HG03354 (cell line): ENCODE measurements around the gene ACOT6.
A peak's percentile ranks its signal among the peaks of the same experiment; 100 is the strongest.
"Not testable (repeated sequence)": the region's sequence is repeated elsewhere in the genome, so short reads cannot be mapped to it uniquely, and the experiment has no call there.

Experiments used
- ATAC-seq: cut with Tn5 transposase; IDR thresholded peaks from one replicate; pipeline ENCODE4 v1.9.1; 2021; ENCODE audit warnings: mild to moderate bottlenecking; ENCODE audit not compliant: unreplicated experiment, poor library complexity, severe bottlenecking

Gene ACOT6

DNA sequence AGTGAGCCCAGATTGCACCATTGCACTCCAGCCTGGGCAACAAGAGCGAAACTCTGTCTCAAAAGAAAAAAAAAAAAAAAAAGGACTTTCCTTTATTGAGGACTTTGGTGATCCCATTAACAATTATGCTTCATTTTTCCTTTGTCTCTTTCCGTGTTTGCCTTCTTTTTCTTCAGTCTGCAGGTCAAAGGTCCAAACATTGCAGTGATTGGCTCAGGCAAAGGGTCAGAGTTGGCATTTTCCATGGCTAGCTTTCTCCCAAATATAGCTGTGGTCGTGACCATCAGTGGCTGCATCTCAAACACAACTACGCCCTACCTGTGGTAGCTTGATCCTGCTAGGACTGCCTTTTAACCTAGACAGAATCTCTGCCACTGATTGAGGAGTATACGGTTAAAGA lies 25.5 kb downstream of the ACOT6 start:
- no peak for ATAC-seq

DNA sequence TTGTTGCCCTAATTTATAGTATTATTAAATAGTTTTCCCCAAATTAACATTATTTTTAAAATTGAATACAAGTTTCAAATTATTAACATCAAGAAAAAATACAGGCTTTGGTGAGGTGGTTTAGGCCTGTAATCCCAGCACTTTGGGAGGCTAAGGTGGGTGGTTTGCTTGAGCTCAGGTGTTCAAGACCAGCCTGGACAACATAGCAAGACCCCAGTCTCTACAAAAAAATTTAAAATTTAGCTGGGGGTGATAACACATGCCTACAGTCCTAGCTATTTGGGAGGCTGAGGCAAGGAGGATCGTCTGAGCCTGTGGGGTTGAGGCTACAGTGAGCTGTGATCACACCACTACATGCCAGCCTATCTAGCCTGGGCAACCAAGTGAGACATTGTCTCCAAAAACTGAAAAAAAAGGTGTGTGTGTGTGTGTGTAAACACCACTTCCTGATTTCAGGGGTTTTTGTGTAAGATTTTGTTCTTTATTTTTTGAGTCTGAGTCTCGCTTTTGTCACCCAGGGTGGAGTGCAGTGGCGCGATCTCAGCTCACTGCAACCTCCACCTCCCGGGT lies 28.6 kb downstream of the ACOT6 start:
- no peak for ATAC-seq

DNA sequence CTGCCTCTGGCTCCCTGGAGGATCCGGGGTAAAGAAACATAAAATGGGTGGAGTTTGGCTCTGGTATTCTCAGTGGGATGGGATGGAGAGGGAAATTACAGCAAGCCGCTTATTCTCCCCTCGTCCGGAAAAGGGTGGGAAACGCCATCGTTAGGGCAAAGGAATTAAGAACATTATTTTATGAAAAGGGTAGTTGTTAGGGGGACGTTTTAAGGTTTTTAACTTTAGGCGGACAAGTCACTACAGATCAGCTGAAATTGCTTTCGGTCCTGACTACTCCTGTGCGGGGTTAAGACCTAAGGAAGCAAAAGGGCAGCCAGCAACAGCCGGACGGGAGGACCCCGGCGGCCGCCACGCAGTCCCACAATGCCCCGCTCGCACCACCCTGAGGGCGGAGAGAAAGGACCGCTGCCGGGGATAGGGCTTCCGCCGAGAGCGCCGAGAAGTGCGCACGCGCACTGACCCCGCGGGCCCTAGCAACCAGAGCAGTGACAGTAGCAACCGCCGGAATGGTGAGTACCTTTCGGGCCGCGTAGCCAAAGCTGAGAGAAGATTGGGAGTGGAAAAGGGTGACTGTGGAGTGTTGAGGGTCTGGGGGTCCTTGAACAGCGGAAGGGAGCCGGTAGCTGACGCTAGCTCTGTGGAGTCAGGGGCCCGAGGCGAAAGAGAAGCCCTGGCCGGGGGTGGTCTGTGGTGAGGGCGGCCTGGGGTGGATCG lies 32.4 kb downstream of the ACOT6 start, which contains the start of gene DNAL1:
Gene DNAL1, plus strand, starts transcription at position 456 of the 717 bp plus-strand sequence. Its CDS starts 54 bp downstream, at position 510.
- peak; percentile 99 for ATAC-seq

DNA sequence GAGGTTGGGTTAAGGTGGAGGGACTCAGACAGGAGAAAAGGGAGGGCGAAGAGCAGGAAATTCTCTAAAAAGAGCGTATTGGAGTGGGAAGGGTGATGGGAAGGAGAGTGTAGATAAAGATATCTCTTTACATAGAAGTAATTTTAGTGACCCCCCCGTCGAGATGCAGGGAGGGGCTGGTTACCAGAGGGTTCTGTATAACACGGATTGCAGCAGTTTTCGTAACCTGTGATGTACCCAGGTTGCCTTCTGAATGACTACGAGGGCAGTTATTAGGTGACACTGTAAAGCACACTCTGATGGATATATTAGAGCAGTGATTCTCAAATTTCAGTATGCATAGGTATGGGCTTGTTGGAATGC lies 32.9 kb downstream of the ACOT6 start:
- ATAC-seq: no peak

DNA sequence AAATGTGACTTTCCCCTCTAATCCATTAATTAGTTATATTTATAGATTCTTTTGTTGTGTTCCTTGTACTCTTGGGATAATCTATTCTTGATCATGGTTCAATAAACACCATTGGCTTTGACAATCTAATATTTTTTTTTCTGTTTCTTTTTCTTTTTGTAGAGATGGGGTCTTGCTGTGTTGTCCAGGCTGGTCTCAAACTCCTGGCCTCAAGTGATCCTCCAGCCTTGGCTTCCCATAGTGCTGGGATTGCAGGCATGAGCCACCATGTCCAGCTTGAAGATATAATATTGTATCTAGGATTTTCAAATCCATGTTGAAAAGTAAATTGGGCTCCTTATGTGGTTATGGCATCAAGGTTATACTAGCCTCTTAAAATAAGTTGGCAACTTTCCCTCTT lies 38.7 kb downstream of the ACOT6 start:
- ATAC-seq: no peak

DNA sequence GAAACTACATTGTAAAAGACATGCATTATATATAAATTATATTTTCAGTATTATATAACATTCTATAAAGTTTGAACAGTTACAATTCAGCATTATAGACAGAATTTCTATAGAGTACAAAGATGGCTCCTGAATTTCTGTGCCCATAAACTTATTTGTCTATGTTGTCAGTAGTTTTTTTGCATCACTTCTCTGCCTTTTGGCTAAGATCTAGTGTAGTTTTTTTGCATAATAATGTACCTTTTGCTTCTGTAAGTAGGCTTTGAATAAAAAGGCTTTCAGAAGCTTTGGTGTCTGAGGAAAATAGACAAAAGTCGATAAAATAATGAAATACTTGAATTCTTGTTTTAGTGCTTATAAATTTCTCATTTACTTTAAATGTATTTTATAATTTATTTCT lies 43.5 kb downstream of the ACOT6 start:
- ATAC-seq: no peak

DNA sequence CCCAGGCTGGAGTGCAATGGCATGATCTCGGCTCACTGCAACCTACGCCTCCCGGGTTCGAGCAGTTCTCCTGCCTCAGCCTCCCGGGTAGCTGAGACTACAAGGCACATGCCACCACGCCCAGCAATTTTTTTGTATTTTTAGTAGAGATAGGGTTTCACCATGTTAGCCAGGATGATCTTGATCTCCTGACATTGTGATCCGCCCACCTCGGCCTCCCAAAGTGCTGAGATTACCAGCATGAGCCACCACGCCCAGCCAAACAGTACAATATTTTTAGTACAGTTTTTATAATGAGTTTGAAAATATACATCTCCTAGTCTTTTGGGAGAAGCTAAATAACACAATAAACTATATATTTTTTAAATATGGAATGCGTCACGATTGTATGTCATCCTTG lies 46.9 kb downstream of the ACOT6 start:
- not testable (repeated sequence) for ATAC-seq

DNA sequence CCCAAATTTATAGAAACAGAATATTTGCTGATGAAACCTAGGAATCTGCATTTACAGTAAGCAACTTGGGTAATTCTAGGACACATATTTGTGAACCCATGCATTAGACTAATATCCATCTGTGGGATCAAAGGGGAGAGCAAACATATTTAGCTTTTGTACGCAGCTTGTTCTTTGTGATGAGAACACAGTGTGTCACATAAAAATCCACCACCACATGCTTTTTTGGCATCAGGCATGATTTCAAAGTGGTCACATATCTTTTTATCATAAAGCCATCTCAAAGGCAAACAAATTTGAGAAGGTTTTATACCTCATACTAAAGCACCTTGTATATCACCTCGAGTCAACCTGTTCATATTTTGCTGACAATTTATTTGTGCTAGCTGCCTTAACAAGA lies 48.2 kb downstream of the ACOT6 start:
- no peak for ATAC-seq

DNA sequence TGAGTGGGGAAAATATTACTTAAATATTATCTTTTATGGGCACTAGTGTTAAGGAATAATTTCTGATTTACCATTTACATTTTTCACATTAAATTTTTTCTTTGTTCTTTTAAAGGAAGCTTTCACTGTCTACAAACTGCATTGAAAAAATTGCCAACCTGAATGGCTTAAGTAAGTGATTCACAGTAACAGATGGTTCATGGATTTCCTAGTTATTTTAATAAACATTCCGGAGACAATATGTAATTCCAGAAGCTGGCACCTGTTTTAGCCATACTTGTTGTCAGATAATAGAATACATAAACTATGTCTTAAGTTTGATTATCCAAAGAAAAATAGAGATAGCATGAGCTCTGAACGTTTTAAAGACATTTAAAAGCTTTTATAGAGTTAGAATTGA lies 49.6 kb downstream of the ACOT6 start:
- ATAC-seq: no peak

DNA sequence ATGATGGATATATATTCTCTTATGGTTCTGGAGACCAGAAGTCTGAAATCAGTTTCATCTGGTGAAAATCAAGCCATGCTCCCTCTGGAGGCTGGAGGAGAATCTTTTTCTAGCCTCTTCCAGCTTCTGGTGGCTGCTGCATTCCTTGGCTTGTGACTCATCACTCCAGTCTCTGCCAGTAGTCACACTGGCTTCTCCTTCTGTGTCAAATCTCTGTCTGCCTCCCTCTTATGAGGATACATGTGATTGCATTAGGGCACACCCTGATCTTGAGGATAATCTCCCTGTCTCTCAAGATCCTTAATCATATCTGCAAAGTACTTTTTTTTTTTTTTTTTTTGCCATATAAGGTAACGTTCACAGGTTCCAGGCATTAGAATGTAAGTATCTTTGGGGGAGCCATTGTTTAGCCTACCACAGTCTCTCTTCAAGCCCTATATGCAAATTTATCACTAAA lies 50.2 kb downstream of the ACOT6 start:
- ATAC-seq: no peak

DNA sequence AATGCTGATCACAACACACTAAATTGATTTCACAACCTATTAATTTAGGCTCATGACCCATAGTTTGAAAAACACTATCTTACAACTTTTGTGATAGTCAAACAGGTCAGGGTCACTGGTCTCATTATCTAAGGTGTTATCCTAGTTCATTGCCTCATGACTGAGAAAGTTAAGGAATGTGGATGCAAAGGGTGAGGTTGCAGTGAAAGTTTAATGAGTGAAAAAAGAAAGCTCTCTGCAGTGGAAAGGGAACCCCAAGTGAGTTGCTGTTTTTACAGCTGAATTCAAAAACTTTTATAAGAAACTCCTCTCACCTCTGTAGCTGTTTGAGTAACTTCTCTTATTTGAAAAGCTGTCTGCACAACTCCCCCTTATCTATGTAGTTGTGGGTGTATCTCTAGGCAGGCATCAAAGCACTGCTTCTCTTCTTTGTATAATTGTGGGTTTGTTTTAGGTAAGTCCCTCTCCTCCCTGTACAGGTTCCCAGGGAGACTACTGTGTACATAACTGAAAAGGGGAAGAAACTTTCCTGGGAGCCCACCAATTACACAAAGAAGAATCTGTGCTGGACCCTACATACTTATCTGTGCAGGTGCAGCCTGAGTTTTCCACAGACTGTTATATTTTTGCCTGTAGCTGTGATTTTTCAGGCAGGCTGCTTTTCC lies 51.4 kb downstream of the ACOT6 start:
- no peak for ATAC-seq

DNA sequence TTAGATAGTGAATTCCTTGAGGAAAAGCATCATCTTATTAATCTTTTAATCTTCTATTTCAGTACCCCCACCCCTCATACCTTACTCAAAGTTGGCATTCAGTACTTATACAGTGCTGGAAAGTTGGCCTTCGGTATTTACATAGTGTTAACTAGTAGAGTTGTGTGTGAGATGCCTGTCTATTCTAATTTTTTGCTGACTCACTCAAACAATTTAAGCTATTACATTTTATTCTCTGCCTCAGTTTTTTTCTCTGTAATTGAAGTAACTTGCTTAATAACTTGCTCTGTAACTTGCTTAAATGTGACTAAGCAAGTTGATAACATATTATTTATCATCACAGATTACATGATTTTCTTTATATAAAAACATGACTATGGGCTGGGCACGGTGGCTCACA lies 52.8 kb downstream of the ACOT6 start:
- no peak for ATAC-seq

DNA sequence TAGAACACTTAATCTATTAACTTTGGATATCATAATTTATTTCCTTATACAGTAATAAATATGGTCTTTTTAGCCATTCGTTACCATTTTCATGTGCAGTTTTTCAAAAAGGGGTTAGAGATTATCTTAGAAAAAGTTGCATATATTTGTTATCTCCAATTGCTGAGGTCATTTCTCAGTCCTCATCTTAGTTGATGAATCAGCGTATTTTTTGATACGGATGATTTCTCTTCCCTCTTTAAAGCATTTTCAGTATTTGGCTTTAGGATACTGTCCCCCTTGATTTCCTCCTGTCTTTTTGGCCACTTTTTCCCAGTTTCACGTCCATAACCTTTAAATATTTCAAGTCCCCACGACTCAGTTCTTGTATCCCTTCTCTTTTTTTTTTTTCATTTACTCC lies 54.3 kb downstream of the ACOT6 start:
- ATAC-seq: no peak

DNA sequence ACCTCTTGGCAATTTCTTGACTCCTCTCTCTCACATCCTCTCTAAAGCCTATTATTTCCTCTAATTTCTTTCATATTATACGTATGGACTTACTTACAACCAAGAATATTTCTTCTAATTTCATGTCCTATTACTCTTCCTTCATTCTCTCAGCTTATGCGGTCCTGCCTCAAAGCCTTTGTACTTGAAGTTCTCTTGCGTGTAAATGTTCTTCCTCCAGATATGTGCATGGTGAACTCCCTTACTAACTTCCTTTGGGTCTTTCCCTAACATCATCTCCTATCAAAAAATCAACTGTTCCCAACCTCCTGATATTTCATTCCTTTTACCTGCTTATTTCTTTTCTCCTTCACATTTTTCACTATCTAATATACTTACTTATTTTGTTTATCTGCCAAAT lies 55.5 kb downstream of the ACOT6 start:
- no peak for ATAC-seq
